GM12878 (cell line): Measurements from ENCODE around the gene C1QL2.

Experiments
- CHD1 ChIP-seq: IDR thresholded peaks from 2 replicates; pipeline ENCODE4 v1.6.1; 2012; ENCODE audit warnings: low read depth, low read length, improper control_type of control experiment
- EGR1 ChIP-seq, 2 experiments: IDR thresholded peaks; 1 replicate in 1 of 2; 2 replicates in 1 of 2; pipeline ENCODE4 v1.6.1; 2011 to 2012; ENCODE audit warnings: low read depth in 2 of 2, low read length in 2 of 2, borderline replicate concordance in 1 of 2, mild to moderate bottlenecking in 1 of 2, moderate library complexity in 1 of 2
- ELK1 ChIP-seq: IDR thresholded peaks from 2 replicates; pipeline ENCODE4 v1.6.1; 2012; ENCODE audit warnings: low read depth, low read length, improper control_type of control experiment
- EZH2 ChIP-seq: IDR thresholded peaks from 2 replicates; pipeline ENCODE4 v1.6.1; 2012; ENCODE audit warnings: low read depth, mild to moderate bottlenecking, control low read depth, inconsistent platforms, low read length, borderline replicate concordance; ENCODE audit not compliant: control insufficient read depth
- FOXM1 ChIP-seq: IDR thresholded peaks from 2 replicates; pipeline ENCODE4 v1.6.1; 2012; ENCODE audit warnings: low read depth, mild to moderate bottlenecking, inconsistent platforms, low read length, moderate library complexity
- PKNOX1 ChIP-seq: fragments of 450-650 bp; IDR thresholded peaks from 2 replicates; pipeline ENCODE4 v1.6.1; 2016; ENCODE audit warnings: mild to moderate bottlenecking
- SRF ChIP-seq, 2 experiments: IDR thresholded peaks; 2 replicates each; pipeline ENCODE4 v1.6.1; 2011; ENCODE audit warnings: low read depth in 2 of 2, low read length in 2 of 2, mild to moderate bottlenecking in 1 of 2, moderate library complexity in 1 of 2
- TCF3 ChIP-seq: IDR thresholded peaks from 2 replicates; pipeline ENCODE4 v1.6.1; 2012; ENCODE audit warnings: low read depth, mild to moderate bottlenecking, low read length, borderline replicate concordance; ENCODE audit not compliant: insufficient read depth
- USF2 ChIP-seq: IDR thresholded peaks from 2 replicates; pipeline ENCODE4 v1.6.1; 2011; ENCODE audit warnings: low read depth, low read length, improper control_type of control experiment, borderline replicate concordance
- ZSCAN29 ChIP-seq: fragments of 450-650 bp; IDR thresholded peaks from 2 replicates; pipeline ENCODE4 v1.6.1; 2017; ENCODE audit warnings: mild to moderate bottlenecking, moderate library complexity
- TF ChIP-seq, protein P1 (sequence below): IDR thresholded peaks from 2 replicates; pipeline ENCODE4 v1.6.1; 2012; ENCODE audit warnings: low read length, inconsistent platforms
- TF ChIP-seq, protein P2 (sequence below), 3 experiments: IDR thresholded peaks in 2 of 3; conservative IDR thresholded peaks in 1 of 3; 2 replicates each; pipeline ENCODE4 v1.5.1; 2011; ENCODE audit warnings: low read depth in 3 of 3, low read length in 3 of 3, mild to moderate bottlenecking in 3 of 3, control low read depth in 2 of 3, moderate library complexity in 2 of 3, inconsistent platforms in 1 of 3, mixed read lengths in 1 of 3; ENCODE audit not compliant: control insufficient read depth in 2 of 3, insufficient read depth in 1 of 3; ENCODE audit errors: extremely low read depth in 1 of 3

GRCh38 chr2:119205001-119205706 lies 46.6 kb upstream of the C1QL2 start:
- TF ChIP-seq TCF3 = no peak
- TF ChIP-seq PKNOX1 = no peak
- TF ChIP-seq USF2 = no peak
- no peak for TF ChIP-seq FOXM1
- TF ChIP-seq, protein P1, sequence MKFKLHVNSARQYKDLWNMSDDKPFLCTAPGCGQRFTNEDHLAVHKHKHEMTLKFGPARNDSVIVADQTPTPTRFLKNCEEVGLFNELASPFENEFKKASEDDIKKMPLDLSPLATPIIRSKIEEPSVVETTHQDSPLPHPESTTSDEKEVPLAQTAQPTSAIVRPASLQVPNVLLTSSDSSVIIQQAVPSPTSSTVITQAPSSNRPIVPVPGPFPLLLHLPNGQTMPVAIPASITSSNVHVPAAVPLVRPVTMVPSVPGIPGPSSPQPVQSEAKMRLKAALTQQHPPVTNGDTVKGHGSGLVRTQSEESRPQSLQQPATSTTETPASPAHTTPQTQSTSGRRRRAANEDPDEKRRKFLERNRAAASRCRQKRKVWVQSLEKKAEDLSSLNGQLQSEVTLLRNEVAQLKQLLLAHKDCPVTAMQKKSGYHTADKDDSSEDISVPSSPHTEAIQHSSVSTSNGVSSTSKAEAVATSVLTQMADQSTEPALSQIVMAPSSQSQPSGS = no peak
- TF ChIP-seq CHD1 = no peak
- TF ChIP-seq, protein P2, sequence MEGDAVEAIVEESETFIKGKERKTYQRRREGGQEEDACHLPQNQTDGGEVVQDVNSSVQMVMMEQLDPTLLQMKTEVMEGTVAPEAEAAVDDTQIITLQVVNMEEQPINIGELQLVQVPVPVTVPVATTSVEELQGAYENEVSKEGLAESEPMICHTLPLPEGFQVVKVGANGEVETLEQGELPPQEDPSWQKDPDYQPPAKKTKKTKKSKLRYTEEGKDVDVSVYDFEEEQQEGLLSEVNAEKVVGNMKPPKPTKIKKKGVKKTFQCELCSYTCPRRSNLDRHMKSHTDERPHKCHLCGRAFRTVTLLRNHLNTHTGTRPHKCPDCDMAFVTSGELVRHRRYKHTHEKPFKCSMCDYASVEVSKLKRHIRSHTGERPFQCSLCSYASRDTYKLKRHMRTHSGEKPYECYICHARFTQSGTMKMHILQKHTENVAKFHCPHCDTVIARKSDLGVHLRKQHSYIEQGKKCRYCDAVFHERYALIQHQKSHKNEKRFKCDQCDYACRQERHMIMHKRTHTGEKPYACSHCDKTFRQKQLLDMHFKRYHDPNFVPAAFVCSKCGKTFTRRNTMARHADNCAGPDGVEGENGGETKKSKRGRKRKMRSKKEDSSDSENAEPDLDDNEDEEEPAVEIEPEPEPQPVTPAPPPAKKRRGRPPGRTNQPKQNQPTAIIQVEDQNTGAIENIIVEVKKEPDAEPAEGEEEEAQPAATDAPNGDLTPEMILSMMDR (IDR thresholded peaks at IDR 0.05 in 2 of 3, conservative IDR thresholded peaks at IDR 0.05 in 1 of 3; ENCODE audit: control insufficient read depth in 2 of 3, extremely low read depth in 1 of 3, insufficient read depth in 1 of 3, low read depth in 3 of 3, low read length in 3 of 3) = no peak
- no peak for TF ChIP-seq ELK1
- no peak for TF ChIP-seq EZH2
- TF ChIP-seq EGR1 (IDR thresholded peaks at IDR 0.05; ENCODE audit: borderline replicate concordance in 1 of 2, low read depth in 2 of 2, low read length in 2 of 2) = no peak
- no peak for TF ChIP-seq ZSCAN29
- TF ChIP-seq SRF (IDR thresholded peaks at IDR 0.05; ENCODE audit: low read depth in 2 of 2, low read length in 2 of 2) = no peak
